PC-3 (cell line): ENCODE results near the gene PIGP.

Experiments
- EZH2 ChIP-seq: fragments of 300-600 bp; sonication (generic); IDR thresholded peaks from one replicate; pipeline ENCODE4 v1.6.1; 2017; ENCODE audit warnings: antibody characterized with exemption, mild to moderate bottlenecking, low read length; ENCODE audit not compliant: unreplicated experiment
- EZH2phosphoT487 ChIP-seq: fragments of 300-600 bp; sonication (generic); IDR thresholded peaks from 2 replicates; pipeline ENCODE4 v1.6.1; 2018; ENCODE audit warnings: mild to moderate bottlenecking, antibody characterized with exemption, low read length, borderline replicate concordance
- TF ChIP-seq, protein P1 (sequence below): fragments of 300-600 bp; sonication (generic); conservative IDR thresholded peaks from 2 replicates; pipeline ENCODE4 v1.5.1; 2017; ENCODE audit warnings: antibody characterized with exemption, low read depth, mild to moderate bottlenecking, low read length

DNA sequence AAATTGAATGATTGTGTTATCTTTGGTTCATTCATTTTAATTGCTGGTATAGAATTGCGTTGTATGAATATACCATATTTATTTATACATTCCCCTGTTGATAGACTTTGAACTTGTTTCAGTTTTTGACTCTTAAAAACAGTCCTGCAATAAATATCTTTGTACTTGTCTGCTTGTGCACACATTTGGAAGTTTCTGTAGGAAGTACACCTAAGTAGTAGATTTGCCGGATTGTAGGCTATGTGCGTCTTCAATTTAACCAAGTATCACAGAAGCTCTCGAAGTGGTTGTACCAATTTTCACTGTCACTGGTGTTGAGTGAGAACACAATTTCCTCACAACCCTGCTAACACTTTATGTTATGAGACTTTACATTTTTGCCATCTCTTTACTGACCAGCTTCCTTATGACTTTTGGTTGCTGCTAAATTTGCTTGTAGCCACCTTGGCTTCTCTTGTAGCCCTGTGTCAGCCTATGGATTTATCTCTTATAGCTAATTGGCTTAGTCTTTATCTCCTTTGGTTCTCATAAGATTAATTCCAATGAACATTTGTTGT is 2.4 kb upstream of the PIGP start:
- TF ChIP-seq, protein P1, sequence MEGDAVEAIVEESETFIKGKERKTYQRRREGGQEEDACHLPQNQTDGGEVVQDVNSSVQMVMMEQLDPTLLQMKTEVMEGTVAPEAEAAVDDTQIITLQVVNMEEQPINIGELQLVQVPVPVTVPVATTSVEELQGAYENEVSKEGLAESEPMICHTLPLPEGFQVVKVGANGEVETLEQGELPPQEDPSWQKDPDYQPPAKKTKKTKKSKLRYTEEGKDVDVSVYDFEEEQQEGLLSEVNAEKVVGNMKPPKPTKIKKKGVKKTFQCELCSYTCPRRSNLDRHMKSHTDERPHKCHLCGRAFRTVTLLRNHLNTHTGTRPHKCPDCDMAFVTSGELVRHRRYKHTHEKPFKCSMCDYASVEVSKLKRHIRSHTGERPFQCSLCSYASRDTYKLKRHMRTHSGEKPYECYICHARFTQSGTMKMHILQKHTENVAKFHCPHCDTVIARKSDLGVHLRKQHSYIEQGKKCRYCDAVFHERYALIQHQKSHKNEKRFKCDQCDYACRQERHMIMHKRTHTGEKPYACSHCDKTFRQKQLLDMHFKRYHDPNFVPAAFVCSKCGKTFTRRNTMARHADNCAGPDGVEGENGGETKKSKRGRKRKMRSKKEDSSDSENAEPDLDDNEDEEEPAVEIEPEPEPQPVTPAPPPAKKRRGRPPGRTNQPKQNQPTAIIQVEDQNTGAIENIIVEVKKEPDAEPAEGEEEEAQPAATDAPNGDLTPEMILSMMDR: no peak
- TF ChIP-seq EZH2phosphoT487 (no peak), EZH2 (no peak)
